ENCODE data around the gene JCHAIN. TPM values are rescaled to one million over a fixed set of nuclear protein-coding genes. Genes with fewer than 3 reads are reported as not detected.

JCHAIN gene
- total RNA-seq, 2 donors from 2014 or later: 1.8 to 2.7 TPM

GRCh38 chr4:70606459-70606858 is 59.8 kb downstream of the JCHAIN start:
- Histone ChIP-seq H3K27me3 (no peaks in the 10 kb centered on the region), H3K9me3 (no peaks in the 10 kb centered on the region), H3K27ac (no peak overlapping the region), H3K4me1 (no peaks in the 10 kb centered on the region), H3K4me3 (no peak overlapping the region), H3K36me3 (no peaks in the 10 kb centered on the region)
- no peak for DNase-seq (ENCODE audit: low spot score)
- TF ChIP-seq CTCF (IDR thresholded peaks at IDR 0.05): no peak

Other genes starting within 250 kb of the JCHAIN start
- gene MUC7, start 194.3 kb downstream of the JCHAIN start, total RNA-seq: not detected
- not detected for gene AMTN, start 147.9 kb downstream of the JCHAIN start, total RNA-seq
- gene AMBN, start 74.3 kb downstream of the JCHAIN start, total RNA-seq: not detected
- gene ENAM, start 37.8 kb downstream of the JCHAIN start, total RNA-seq: 10 to 100 TPM in 1 of 2 donors, 1 to 10 TPM in 1; 8.9 to 13.5 TPM
- gene UTP3, start 22.0 kb upstream of the JCHAIN start, total RNA-seq: 10 to 100 TPM; 12.5 to 14.0 TPM
- gene RUFY3, start 55.5 kb upstream of the JCHAIN start, total RNA-seq: 10 to 100 TPM; 14.7 to 16.7 TPM
- 10 to 100 TPM; 43.2 to 86.5 TPM for gene GRSF1, start 173.4 kb upstream of the JCHAIN start, total RNA-seq
- 10 to 100 TPM in 1 of 2 donors, 1 to 10 TPM in 1; 7.7 to 14.0 TPM for gene MOB1B, start 235.9 kb upstream of the JCHAIN start, total RNA-seq